H1 (cell line): ENCODE measurements around the gene BCAS1. TPM values are rescaled to one million over a fixed set of nuclear protein-coding genes. Genes with fewer than 3 reads are reported as not detected.

Experiments used
- CTCF ChIA-PET: fragments of 300-600 bp; sonication (Branson Sonifier 250); formaldehyde crosslinking; loops from one replicate; lab custom pipeline; 2021; ENCODE audit not compliant: partially characterized antibody; lab: Charles Lee
- POLR2A ChIA-PET: fragments of 300-600 bp; sonication (Branson Sonifier 250); formaldehyde crosslinking; loops from one replicate; lab custom pipeline; 2021; ENCODE audit warnings: inconsistent platforms; ENCODE audit not compliant: partially characterized antibody; lab: Charles Lee
- DNase-seq, 2 experiments: peaks; one replicate each; pipeline versions ENCODE4 v3.0.0 to v3.0.0-alpha.2; 2010 to 2022; ENCODE audit warnings: low spot score in 2 of 2, low read depth in 1 of 2, mixed read lengths in 1 of 2
- FAIRE-seq: peaks from 2 replicates; lab custom pipeline; 2011; peaks lifted over from hg19 to GRCh38; lab: Jason Lieb, UNC
- H2AFZ ChIP-seq: 2 replicates; pipeline ENCODE4 v1.8.1; 2012; ENCODE audit warnings: low read length, inconsistent platforms
- H2AK5ac ChIP-seq: 2 replicates; pipeline ENCODE4 v1.6.1; 2013; ENCODE audit warnings: low read depth, low read length
- H2BK120ac ChIP-seq: replicated peaks from 2 replicates; pipeline ENCODE3; 2013; ENCODE audit warnings: low read depth, low read length, inconsistent platforms
- H2BK12ac ChIP-seq: 2 replicates; pipeline ENCODE4 v1.6.1; 2013; ENCODE audit warnings: low read depth, low read length
- H2BK15ac ChIP-seq: 2 replicates; pipeline ENCODE4 v1.6.1; 2013; ENCODE audit warnings: low read length
- H2BK20ac ChIP-seq: 2 replicates; pipeline ENCODE4 v1.6.1; 2013; ENCODE audit warnings: low read length
- H2BK5ac ChIP-seq: 2 replicates; pipeline ENCODE4 v1.6.1; 2013; ENCODE audit warnings: low read depth, low read length
- H3K14ac ChIP-seq: 2 replicates; pipeline ENCODE4 v1.6.1; 2013; ENCODE audit warnings: inconsistent platforms; ENCODE audit not compliant: insufficient read length
- H3K18ac ChIP-seq: 2 replicates; pipeline ENCODE4 v1.6.1; 2013; ENCODE audit warnings: low read length; ENCODE audit errors: extremely low read depth
- H3K23ac ChIP-seq: 2 replicates; pipeline ENCODE4 v1.6.1; 2013; ENCODE audit warnings: inconsistent platforms; ENCODE audit not compliant: insufficient read length
- H3K23me2 ChIP-seq: 2 replicates; pipeline ENCODE4 v1.6.1; 2013; ENCODE audit warnings: low read depth, low read length
- H3K27ac ChIP-seq: 2 replicates; pipeline ENCODE4 v1.6.1; 2011; ENCODE audit warnings: low read depth, low read length, inconsistent platforms
- H3K27me3 ChIP-seq, 4 experiments: replicated peaks in 1 of 4; 1 replicate in 1 of 4; 2 replicates in 3 of 4; pipeline versions ENCODE4 v1.6.1 to v1.8.1; 2011 to 2013; ENCODE audit warnings: low read length in 3 of 4, mild to moderate bottlenecking in 3 of 4, inconsistent platforms in 2 of 4, mixed read lengths in 2 of 4, moderate library complexity in 1 of 4; ENCODE audit not compliant: control insufficient read depth in 3 of 4, insufficient read depth in 3 of 4; ENCODE audit errors: extremely low read depth in 1 of 4
- H3K36me3 ChIP-seq, 4 experiments: 2 replicates each; pipeline versions ENCODE4 v1.6.1 to v1.8.1; 2011 to 2013; ENCODE audit warnings: mild to moderate bottlenecking in 4 of 4, low read length in 3 of 4, moderate library complexity in 2 of 4, control low read depth in 1 of 4, inconsistent platforms in 1 of 4; ENCODE audit not compliant: insufficient read depth in 4 of 4, control insufficient read depth in 2 of 4
- H3K4ac ChIP-seq: replicated peaks from 2 replicates; pipeline ENCODE3; 2013; ENCODE audit warnings: low read length, low read depth, mixed read lengths, inconsistent platforms; ENCODE audit not compliant: insufficient read length
- H3K4me1 ChIP-seq, 4 experiments: replicated peaks in 1 of 4; 1 replicate in 1 of 4; 2 replicates in 3 of 4; pipeline versions ENCODE4 v1.6.1 to v1.8.1; 2011 to 2013; ENCODE audit warnings: low read length in 3 of 4, inconsistent platforms in 2 of 4, mixed read lengths in 1 of 4; ENCODE audit not compliant: insufficient read depth in 4 of 4, control insufficient read depth in 3 of 4
- H3K4me2 ChIP-seq, 2 experiments: 2 replicates each; pipeline versions ENCODE4 v1.6.1 to v1.8.1; 2011 to 2013; ENCODE audit warnings: low read depth in 2 of 2, low read length in 2 of 2, control low read depth in 1 of 2, inconsistent platforms in 1 of 2, mild to moderate bottlenecking in 1 of 2; ENCODE audit not compliant: insufficient read depth in 1 of 2
- H3K4me3 ChIP-seq, 4 experiments: fragments of 200-600, 300-600 bp in 1 of 4; sonication (generic), shearing (Covaris generic), sonication (Bioruptor Twin) in 1 of 4; 2 replicates each; pipeline versions ENCODE4 v1.5.1 to v1.8.1; 2011 to 2016; ENCODE audit warnings: low read length in 4 of 4, low read depth in 3 of 4, control low read depth in 2 of 4, inconsistent platforms in 2 of 4, mild to moderate bottlenecking in 2 of 4, mixed read lengths in 1 of 4, moderate library complexity in 1 of 4; ENCODE audit not compliant: insufficient read depth in 2 of 4; ENCODE audit errors: extremely low read depth in 1 of 4
- H3K56ac ChIP-seq: replicated peaks from 2 replicates; pipeline ENCODE3; 2013; ENCODE audit warnings: low read depth, mild to moderate bottlenecking, mixed read lengths, low read length, inconsistent platforms; ENCODE audit not compliant: insufficient read length
- H3K79me1 ChIP-seq: 2 replicates; pipeline ENCODE4 v1.6.1; 2013; ENCODE audit warnings: low read depth, low read length, control low read depth
- H3K79me2 ChIP-seq, 2 experiments: 2 replicates each; pipeline versions ENCODE4 v1.6.1 to v1.8.1; 2012 to 2013; ENCODE audit warnings: low read length in 2 of 2, mild to moderate bottlenecking in 2 of 2, inconsistent platforms in 1 of 2; ENCODE audit not compliant: insufficient read depth in 2 of 2, control insufficient read depth in 1 of 2
- H3K9ac ChIP-seq, 4 experiments: replicated peaks in 1 of 4; 1 replicate in 1 of 4; 2 replicates in 3 of 4; pipeline versions ENCODE4 v1.6.1 to v1.8.1; 2011 to 2013; ENCODE audit warnings: low read depth in 3 of 4, low read length in 3 of 4, control low read depth in 2 of 4, mild to moderate bottlenecking in 2 of 4, moderate library complexity in 2 of 4, inconsistent platforms in 1 of 4; ENCODE audit errors: extremely low read depth in 1 of 4
- H3K9me3 ChIP-seq, 2 experiments: 2 replicates each; pipeline versions ENCODE4 v1.6.1 to v1.8.1; 2012 to 2013; ENCODE audit warnings: mild to moderate bottlenecking in 2 of 2, moderate library complexity in 2 of 2, control low read depth in 1 of 2, inconsistent platforms in 1 of 2, low read depth in 1 of 2, low read length in 1 of 2, mixed read lengths in 1 of 2; ENCODE audit not compliant: insufficient read depth in 2 of 2
- H4K20me1 ChIP-seq, 2 experiments: replicated peaks in 1 of 2; 2 replicates each; pipeline versions ENCODE3 to v1.8.1; 2011 to 2013; ENCODE audit warnings: inconsistent platforms in 2 of 2, low read length in 2 of 2, mild to moderate bottlenecking in 1 of 2; ENCODE audit not compliant: insufficient read depth in 2 of 2, control insufficient read depth in 1 of 2
- H4K5ac ChIP-seq: 2 replicates; pipeline ENCODE4 v1.6.1; 2013; ENCODE audit warnings: low read length, low read depth, mixed read lengths, inconsistent platforms; ENCODE audit not compliant: insufficient read length
- H4K8ac ChIP-seq: 2 replicates; pipeline ENCODE4 v1.8.0; 2013; ENCODE audit warnings: mild to moderate bottlenecking, moderate library complexity, low read length, inconsistent platforms; ENCODE audit not compliant: insufficient read depth; ENCODE audit errors: extremely low read depth
- H4K91ac ChIP-seq: replicated peaks from 2 replicates; pipeline ENCODE3; 2013; ENCODE audit warnings: low read length, mixed read lengths, inconsistent platforms; ENCODE audit not compliant: insufficient read length
- BACH1 ChIP-seq: IDR thresholded peaks from 2 replicates; pipeline ENCODE4 v1.6.1; 2012; ENCODE audit warnings: low read length, improper control_type of control experiment
- BCL11A ChIP-seq, 2 experiments: IDR thresholded peaks; one replicate each; pipeline ENCODE4 v1.6.1; 2011; ENCODE audit warnings: low read depth in 2 of 2, low read length in 2 of 2, mild to moderate bottlenecking in 2 of 2
- BRCA1 ChIP-seq: IDR thresholded peaks from 2 replicates; pipeline ENCODE4 v1.6.1; 2012; ENCODE audit warnings: low read depth, low read length, improper control_type of control experiment
- EGR1 ChIP-seq: IDR thresholded peaks from 2 replicates; pipeline ENCODE4 v1.6.1; 2011; ENCODE audit warnings: low read depth, low read length, borderline replicate concordance
- GTF2F1 ChIP-seq: IDR thresholded peaks from 2 replicates; pipeline ENCODE4 v1.6.1; 2012; ENCODE audit warnings: low read depth, low read length, improper control_type of control experiment, borderline replicate concordance
- JUN ChIP-seq: IDR thresholded peaks from 2 replicates; pipeline ENCODE4 v1.6.1; 2011; ENCODE audit warnings: low read depth, mild to moderate bottlenecking, improper control_type of control experiment, low read length
- MAX ChIP-seq: IDR thresholded peaks from 2 replicates; pipeline ENCODE4 v1.6.1; 2012; ENCODE audit warnings: inconsistent platforms
- POLR2A ChIP-seq, 2 experiments: IDR thresholded peaks; 1 replicate in 1 of 2; 2 replicates in 1 of 2; pipeline ENCODE4 v1.6.1; 2011; ENCODE audit warnings: low read depth in 2 of 2, low read length in 2 of 2, mild to moderate bottlenecking in 2 of 2; ENCODE audit errors: control extremely low read depth in 1 of 2
- RFX5 ChIP-seq: IDR thresholded peaks from 2 replicates; pipeline ENCODE4 v1.6.1; 2011; ENCODE audit warnings: low read depth, low read length, improper control_type of control experiment, borderline replicate concordance
- RNF2 ChIP-seq: fragments of 200-900, 300-1000 bp; sonication (generic); IDR thresholded peaks from 2 replicates; pipeline ENCODE4 v1.7.1; 2016; ENCODE audit warnings: borderline replicate concordance, low read depth, mild to moderate bottlenecking, antibody characterized with exemption, low read length; ENCODE audit not compliant: poor library complexity, severe bottlenecking; ENCODE audit errors: missing control alignments
- RXRA ChIP-seq: IDR thresholded peaks from 2 replicates; pipeline ENCODE4 v1.6.1; 2011; ENCODE audit warnings: low read depth, mild to moderate bottlenecking, low read length, moderate library complexity; ENCODE audit not compliant: insufficient read depth
- SAP30 ChIP-seq: fragments of 300-600 bp; sonication (generic); IDR thresholded peaks from 2 replicates; pipeline ENCODE4 v1.7.1; 2012; ENCODE audit warnings: low read length, moderate library complexity, mild to moderate bottlenecking, inconsistent platforms; ENCODE audit not compliant: insufficient read depth, insufficient replicate concordance
- SP4 ChIP-seq: IDR thresholded peaks from 2 replicates; pipeline ENCODE4 v1.6.1; 2012; ENCODE audit warnings: low read length, inconsistent platforms
- TEAD4 ChIP-seq: IDR thresholded peaks from 2 replicates; pipeline ENCODE4 v1.6.1; 2012; ENCODE audit warnings: low read depth, low read length, inconsistent platforms, mixed read lengths
- ZNF274 ChIP-seq: IDR thresholded peaks from 2 replicates; pipeline ENCODE4 v1.7.0; 2012; ENCODE audit warnings: low read length, borderline replicate concordance; ENCODE audit errors: extremely low read depth
- WGBS, 2 experiments: shearing (Covaris generic) in 1 of 2; methylation state at CpG; one replicate each; pipeline versions ENCODE4 v1.1.6 to v1.1.7; 2013 to 2015; ENCODE audit warnings: low lambda C conversion rate in 2 of 2, mixed read lengths in 2 of 2, inconsistent platforms in 1 of 2, low coverage in 1 of 2, missing lambda C conversion rate in 1 of 2; ENCODE audit not compliant: insufficient replicate concordance in 2 of 2, insufficient coverage in 1 of 2, insufficient read length in 1 of 2; ENCODE audit errors: extremely low coverage in 1 of 2, missing lambda C conversion rate in 1 of 2; 5-methylcytosine and 5-hydroxymethylcytosine counted together
- polyA plus RNA-seq, 7 experiments: library from polyadenylated mRNA; depleted of rRNA in 3 of 7; stranded (reverse) in 5 of 7; unstranded in 2 of 7; fragments of >200 nt in 5 of 7; fragments of 200-250 nt in 2 of 7; gene quantifications; 1 replicate in 5 of 7; 2 replicates in 1 of 7; 4 replicates in 1 of 7; pipeline versions ENCODE4 v1.2.1 to v1.2.3, GENCODE V29; 2011 to 2013; ENCODE audit warnings: missing spikeins in 2 of 7, mixed read lengths in 2 of 7
- total RNA-seq: library from RNA; stranded (reverse); fragmentation: NEBNext Ultra II Directional; extraction: Animal tissue kit (Norgen Biotek cat#: 25700); gene quantifications from 2 replicates; pipeline ENCODE4 v1.2.1, GENCODE V29; 2021

BCAS1 gene
- total and polyA plus RNA-seq, 2 of the 8 experiments (the other 6 are each of a cell fraction or from before 2014, with no cell fraction given) = 0.06 to 0.19 TPM

- Histone ChIP-seq H3K23ac (no peak overlapping the region), H3K79me1 (no peaks in the 10 kb centered on the region), H3K27ac (no peak overlapping the region), H4K5ac (no peak overlapping the region), H2BK5ac (no peak overlapping the region), H3K18ac (no peak overlapping the region), H2BK15ac (no peak overlapping the region), H4K91ac (no peak overlapping the region), H3K79me2 (no peaks in the 10 kb centered on the region), H2AFZ (no peak overlapping the region), H3K9me3 (no peaks in the 10 kb centered on the region), H2BK12ac (no peak overlapping the region), H3K4me2 (no peak overlapping the region), H4K20me1 (no peaks in the 10 kb centered on the region), H2BK120ac (no peak overlapping the region), H3K14ac (no peak overlapping the region), H2BK20ac (no peak overlapping the region), H3K4me3 (no peak overlapping the region), H2AK5ac (no peak overlapping the region), H3K56ac (no peak overlapping the region), H3K4ac (no peak overlapping the region), H3K4me1 (no peaks in the 10 kb centered on the region)
- ChIA-PET CTCF (interaction anchor here (0.8 to 19.2 kb wide), 5 partner anchors 9 to 106 kb away, joined by 3 to 591 read pairs (median 4); partner anchors contain the start of gene PFDN4), POLR2A (no interaction called here)
- 74% methylated on average over 6 of the region's 6 CpGs; no CpG with 5 or more reads in 1 of the 2 experiments for WGBS, 2 experiments
- DNase-seq (no peak), FAIRE-seq (no peak)
- TF ChIP-seq BCL11A (IDR thresholded peaks at IDR 0.05; ENCODE audit: low read depth in 2 of 2, low read length in 2 of 2) (no peak), TEAD4 (no peak), RNF2 (no peak), SAP30 (no peak), ZNF274 (no peak), GTF2F1 (no peak), JUN (no peak), SP4 (no peak), BACH1 (no peak), MAX (no peak), BRCA1 (no peak), RFX5 (no peak), RXRA (no peak), EGR1 (no peak), POLR2A (IDR thresholded peaks at IDR 0.05; ENCODE audit: control extremely low read depth in 1 of 2, low read depth in 2 of 2, low read length in 2 of 2) (no peak)
- TF ChIP-seq, all 59 proteins: peak for 0
- no peaks in the 10 kb centered on the region for H3K23me2 ChIP-seq
- H3K36me3 ChIP-seq = no peaks in the 10 kb centered on the region
- H3K27me3 ChIP-seq = no peaks in the 10 kb centered on the region
- H4K8ac ChIP-seq = no peak overlapping the region
- no peak overlapping the region for H3K9ac ChIP-seq
These were observed 20.7 kb upstream of the BCAS1 start for GRCh38 chr20:54091120-54091480.
